Skeletal muscle tissue (tissue), 4 donors: ENCODE measurements around the gene RASAL2. TPM values are rescaled to one million over a fixed set of nuclear protein-coding genes. Genes with fewer than 3 reads are reported as not detected.
"Not testable (repeated sequence)": the region's sequence is repeated elsewhere in the genome, so short reads cannot be mapped to it uniquely, and the experiment has no call there.

Experiments used
- H3K27ac ChIP-seq: one replicate; pipeline ENCODE4 v1.7.0; 2013; ENCODE audit warnings: mild to moderate bottlenecking, low read depth, low read length, inconsistent platforms
- H3K27me3 ChIP-seq, 3 donors: one replicate each; pipeline ENCODE4 v1.7.0; 2013; ENCODE audit warnings: low read length in 3 of 3; ENCODE audit not compliant: control insufficient read depth in 3 of 3, insufficient read depth in 3 of 3
- H3K36me3 ChIP-seq, 3 donors: one replicate each; pipeline ENCODE4 v1.7.0; 2013; ENCODE audit warnings: low read length in 3 of 3; ENCODE audit not compliant: control insufficient read depth in 3 of 3, insufficient read depth in 3 of 3
- H3K4me1 ChIP-seq, 3 donors: one replicate each; pipeline ENCODE4 v1.7.0; 2013; ENCODE audit warnings: low read length in 3 of 3, mild to moderate bottlenecking in 3 of 3; ENCODE audit not compliant: control insufficient read depth in 3 of 3, insufficient read depth in 3 of 3
- H3K4me3 ChIP-seq, 3 donors: one replicate each; pipeline ENCODE4 v1.7.0; 2013; ENCODE audit warnings: low read length in 3 of 3
- H3K9ac ChIP-seq, 3 donors: one replicate each; pipeline ENCODE4 v1.7.0; 2013; ENCODE audit warnings: low read length in 3 of 3, mild to moderate bottlenecking in 3 of 3, moderate library complexity in 2 of 3, low read depth in 1 of 3
- H3K9me3 ChIP-seq, 3 donors: one replicate each; pipeline ENCODE4 v1.7.0; 2013; ENCODE audit warnings: low read length in 3 of 3; ENCODE audit not compliant: control insufficient read depth in 3 of 3
- total RNA-seq: library from RNA; depleted of rRNA; stranded (reverse); fragments of >200 nt; gene quantifications from one replicate; pipeline ENCODE4 v1.2.3, GENCODE V29; 2014
- donor health status: Osteomylitis.

RASAL2 gene
- total RNA-seq, 1 donor from 2014 or later = 8.4 TPM

DNA sequence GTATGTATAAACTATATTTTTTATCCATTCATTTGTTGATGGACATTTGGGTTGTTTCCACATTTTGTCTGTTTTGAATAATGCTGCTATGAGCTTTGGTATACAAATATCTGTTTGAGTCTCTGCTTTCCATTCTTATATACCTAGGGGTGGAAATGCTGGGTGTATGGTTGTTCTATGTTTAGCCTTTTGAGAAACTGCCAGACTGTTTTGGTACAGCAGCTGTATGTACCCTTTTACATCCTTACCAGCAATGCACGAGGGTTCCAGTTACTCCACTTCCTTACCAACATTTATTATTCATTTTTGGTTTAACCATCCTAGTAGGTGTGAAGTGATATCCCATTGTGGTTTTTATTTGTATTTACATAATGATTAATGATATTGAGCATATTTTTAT is 13.9 kb downstream of the RASAL2 start:
- no peaks in the 10 kb centered on the region for H3K4me1 ChIP-seq
- H3K9me3 ChIP-seq = no peaks in the 10 kb centered on the region
- no peaks in the 10 kb centered on the region for H3K36me3 ChIP-seq
- no peak overlapping the region for H3K4me3 ChIP-seq
- H3K9ac ChIP-seq = no peak overlapping the region
- no peaks in the 10 kb centered on the region for H3K27me3 ChIP-seq
- no peak overlapping the region for H3K27ac ChIP-seq

DNA sequence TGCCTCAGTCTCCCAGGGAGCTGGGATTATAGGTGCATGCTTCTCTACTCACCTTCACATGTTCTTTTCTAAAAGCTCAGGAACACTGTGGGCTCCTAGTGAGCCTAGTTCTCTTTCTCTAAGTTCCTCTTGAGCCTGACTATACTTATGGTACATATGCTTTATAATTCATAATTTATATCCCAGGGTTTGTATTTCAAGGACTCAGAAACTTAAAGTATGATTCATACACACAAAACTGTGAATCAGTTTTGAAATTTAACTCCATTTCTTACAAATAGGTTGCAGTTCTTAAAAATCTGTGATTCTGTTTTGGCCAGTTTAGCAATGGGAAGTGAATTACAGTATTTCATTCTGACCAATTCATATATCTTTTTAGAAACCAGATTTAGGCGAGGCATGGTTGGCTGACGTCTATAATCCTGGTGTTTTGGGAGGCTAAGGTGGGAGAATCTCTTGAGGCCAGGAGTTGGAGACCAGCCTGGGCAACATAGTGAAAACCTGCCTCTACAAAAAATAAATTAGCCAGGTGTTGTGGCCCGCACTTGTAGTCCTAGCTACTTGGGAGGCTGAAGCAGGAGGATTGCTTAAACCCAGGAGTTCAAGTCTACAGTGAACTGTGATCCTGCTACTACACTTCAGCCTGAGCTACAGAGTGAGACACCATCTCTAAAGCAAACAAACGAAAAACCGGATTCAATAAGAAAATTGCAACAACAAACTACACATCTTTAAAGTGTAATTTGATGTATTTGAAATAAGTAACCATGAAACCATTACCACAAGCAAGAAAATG is 15.6 kb downstream of the RASAL2 start:
- Histone ChIP-seq H3K9ac (no peak overlapping the region), H3K36me3 (no peaks in the 10 kb centered on the region), H3K4me3 (no peak overlapping the region), H3K4me1 (no peaks in the 10 kb centered on the region), H3K27me3 (no peaks in the 10 kb centered on the region), H3K9me3 (no peaks in the 10 kb centered on the region), H3K27ac (no peak overlapping the region)

DNA sequence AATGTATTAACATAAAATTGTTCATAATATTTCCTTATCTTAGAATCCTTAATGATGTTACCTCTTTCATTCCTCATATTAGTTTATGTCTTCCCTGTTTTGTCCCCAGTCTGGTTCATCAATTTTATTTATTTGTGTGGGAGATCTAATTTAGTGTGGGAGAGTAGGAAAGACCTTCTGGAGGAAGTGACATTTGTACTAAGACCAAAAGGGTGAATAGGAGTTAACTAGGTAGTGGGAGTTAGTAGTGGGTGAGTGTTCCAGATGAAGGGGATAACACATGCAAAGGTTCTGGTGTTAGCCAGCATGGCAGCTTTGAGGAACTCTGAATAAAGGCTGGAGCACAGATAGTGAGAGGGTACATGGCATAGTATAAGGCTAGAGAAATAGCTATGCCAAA is 21.4 kb downstream of the RASAL2 start:
- Histone ChIP-seq H3K27ac (no peak overlapping the region), H3K36me3 (no peaks in the 10 kb centered on the region), H3K27me3 (no peaks in the 10 kb centered on the region), H3K4me3 (no peak overlapping the region), H3K4me1 (no peaks in the 10 kb centered on the region), H3K9ac (no peak overlapping the region), H3K9me3 (no peaks in the 10 kb centered on the region)

DNA sequence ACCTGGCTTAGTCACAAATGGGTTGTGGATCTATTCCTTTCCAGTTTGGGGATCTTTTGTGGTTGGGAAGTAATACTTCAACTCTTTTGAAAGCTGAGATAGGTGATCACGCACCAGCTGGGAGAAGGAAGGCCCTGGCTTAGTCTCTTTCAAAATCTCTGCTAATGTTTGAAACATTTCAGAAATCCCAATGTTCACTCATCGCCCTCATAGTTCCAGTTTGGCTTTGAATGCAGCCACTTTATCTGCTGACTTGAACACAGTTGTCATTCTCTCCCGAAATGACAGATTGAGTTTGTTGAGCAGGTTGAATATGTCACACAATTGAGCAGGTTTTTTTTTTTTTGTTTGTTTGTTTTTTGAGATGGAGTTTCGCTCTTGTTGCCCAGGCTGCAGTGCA is 24.6 kb downstream of the RASAL2 start:
- H3K27ac ChIP-seq = no peak overlapping the region
- no peak overlapping the region for H3K4me3 ChIP-seq
- no peaks in the 10 kb centered on the region for H3K36me3 ChIP-seq
- H3K4me1 ChIP-seq = no peaks in the 10 kb centered on the region
- no peaks in the 10 kb centered on the region for H3K27me3 ChIP-seq
- H3K9ac ChIP-seq = no peak overlapping the region
- H3K9me3 ChIP-seq = no peaks in the 10 kb centered on the region

DNA sequence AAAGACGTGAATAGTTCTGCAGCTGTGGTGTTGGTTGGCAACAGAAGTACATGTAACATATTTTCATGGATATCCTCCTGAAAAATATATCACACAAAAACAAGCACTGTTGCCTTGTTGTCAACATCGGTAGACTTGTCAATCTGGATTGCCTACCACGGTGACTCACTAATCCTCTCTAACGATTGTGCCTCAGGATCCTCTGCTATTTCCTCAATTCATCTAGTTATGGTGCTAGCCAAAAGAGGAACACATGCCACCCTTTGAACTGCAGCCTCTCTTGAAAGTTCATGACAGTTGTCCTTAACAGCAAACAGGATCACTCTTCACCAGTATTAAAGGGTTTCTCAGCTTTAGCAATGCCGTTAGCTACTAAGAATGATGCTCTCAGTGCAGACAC is 25.7 kb downstream of the RASAL2 start:
- no peak overlapping the region for H3K4me3 ChIP-seq
- no peak overlapping the region for H3K27ac ChIP-seq
- no peaks in the 10 kb centered on the region for H3K4me1 ChIP-seq
- no peak overlapping the region for H3K9ac ChIP-seq
- no peaks in the 10 kb centered on the region for H3K36me3 ChIP-seq
- H3K9me3 ChIP-seq = no peaks in the 10 kb centered on the region
- no peaks in the 10 kb centered on the region for H3K27me3 ChIP-seq

DNA sequence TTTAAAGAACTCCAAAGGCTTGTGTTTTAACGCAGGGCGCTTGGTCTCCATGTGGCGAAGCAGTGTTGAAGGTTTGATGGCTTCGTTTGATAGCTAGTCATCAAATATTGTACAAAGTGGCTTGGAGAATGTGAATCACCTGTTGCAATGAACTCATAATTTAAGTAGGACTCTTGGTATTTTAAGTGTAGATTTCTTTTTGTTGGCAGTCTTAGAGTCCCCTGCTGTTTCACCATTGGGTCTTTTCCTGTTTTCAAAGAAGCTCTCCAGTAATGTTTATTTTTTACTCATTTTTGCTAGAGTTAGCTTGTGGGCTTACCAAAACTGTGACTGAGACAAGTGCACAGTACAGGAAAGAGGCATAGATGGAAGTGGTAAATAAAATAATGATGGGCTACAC is 26.2 kb downstream of the RASAL2 start:
- no peak overlapping the region for H3K4me3 ChIP-seq
- H3K9me3 ChIP-seq = no peaks in the 10 kb centered on the region
- no peak overlapping the region for H3K27ac ChIP-seq
- no peaks in the 10 kb centered on the region for H3K36me3 ChIP-seq
- no peaks in the 10 kb centered on the region for H3K27me3 ChIP-seq
- no peaks in the 10 kb centered on the region for H3K4me1 ChIP-seq
- H3K9ac ChIP-seq = no peak overlapping the region

DNA sequence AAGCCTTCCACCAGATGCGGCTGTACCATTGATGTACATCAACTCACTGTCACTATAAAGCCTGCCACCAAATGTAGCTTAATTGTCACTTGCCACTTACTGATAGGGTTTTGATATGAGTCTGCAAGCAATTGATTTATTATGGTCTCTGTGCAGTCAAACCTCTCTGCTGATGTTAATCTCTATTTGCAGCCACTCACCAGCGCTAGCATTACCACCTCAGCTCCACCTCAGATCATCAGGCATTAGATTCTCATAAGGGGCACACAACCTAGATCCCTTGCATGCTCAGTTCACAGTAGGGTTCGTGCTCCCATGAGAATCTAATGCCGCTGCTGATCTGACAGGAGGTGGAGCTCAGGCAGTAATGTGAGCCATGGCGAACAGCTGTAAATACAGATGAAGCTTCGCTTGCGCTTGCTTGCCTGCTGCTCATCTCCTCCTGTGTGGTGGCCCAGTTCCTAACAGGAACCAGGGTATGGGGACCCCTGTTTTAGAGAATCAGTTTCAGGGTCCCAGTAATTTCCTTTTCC is 26.7 kb downstream of the RASAL2 start:
- not testable (repeated sequence) for H3K9ac ChIP-seq, H3K4me1 ChIP-seq, H3K27ac ChIP-seq, H3K4me3 ChIP-seq, H3K36me3 ChIP-seq, H3K27me3 ChIP-seq, H3K9me3 ChIP-seq

DNA sequence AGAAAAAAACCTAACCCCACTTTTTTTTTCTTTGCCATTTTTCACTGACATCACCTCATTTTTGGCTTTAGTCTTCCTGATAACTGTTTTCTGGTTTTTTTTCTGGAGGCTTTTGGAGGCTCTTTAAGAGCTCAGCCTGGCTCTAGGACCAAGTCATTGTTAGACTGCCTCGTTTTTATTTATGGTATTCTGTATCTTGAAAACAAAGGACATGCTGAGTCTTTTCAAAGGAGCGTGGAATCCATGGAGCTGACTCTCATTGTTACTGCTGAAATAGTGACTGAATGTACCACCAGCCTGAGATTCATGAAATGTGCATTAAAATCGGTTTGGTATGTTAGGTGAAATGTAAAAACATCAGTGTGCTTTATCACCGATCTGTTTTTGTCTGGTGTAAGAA is 28.0 kb downstream of the RASAL2 start:
- Histone ChIP-seq H3K36me3 (no peaks in the 10 kb centered on the region), H3K4me1 (peaks cover 0 to 4% (median 3%) of the 10 kb centered on the region in 3 donors), H3K27ac (no peak overlapping the region), H3K9me3 (no peaks in the 10 kb centered on the region), H3K27me3 (no peaks in the 10 kb centered on the region), H3K9ac (no peak overlapping the region), H3K4me3 (no peak overlapping the region)

DNA sequence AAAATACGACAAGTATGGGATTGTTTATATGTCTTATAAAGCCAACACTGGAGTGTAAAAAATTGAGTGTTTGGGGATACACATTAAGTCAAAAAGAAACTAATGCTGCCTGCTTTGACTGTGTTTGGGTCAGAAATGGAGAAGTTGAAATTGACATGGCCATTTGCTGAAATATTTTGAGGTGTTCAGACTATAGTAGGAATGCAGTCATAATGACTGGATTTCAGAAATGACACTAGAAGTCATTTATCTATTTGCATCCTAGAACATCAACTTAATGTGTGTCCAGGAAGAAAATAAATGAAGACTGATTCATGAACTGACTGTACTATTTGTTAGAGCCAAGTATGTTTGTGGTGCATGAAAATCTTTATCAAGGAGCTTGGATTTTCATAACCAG is 28.4 kb downstream of the RASAL2 start:
- Histone ChIP-seq H3K9me3 (no peaks in the 10 kb centered on the region), H3K27ac (no peak overlapping the region), H3K4me1 (peaks cover 0 to 5% (median 3%) of the 10 kb centered on the region in 3 donors), H3K36me3 (no peaks in the 10 kb centered on the region), H3K9ac (no peak overlapping the region), H3K27me3 (no peaks in the 10 kb centered on the region), H3K4me3 (no peak overlapping the region)

DNA sequence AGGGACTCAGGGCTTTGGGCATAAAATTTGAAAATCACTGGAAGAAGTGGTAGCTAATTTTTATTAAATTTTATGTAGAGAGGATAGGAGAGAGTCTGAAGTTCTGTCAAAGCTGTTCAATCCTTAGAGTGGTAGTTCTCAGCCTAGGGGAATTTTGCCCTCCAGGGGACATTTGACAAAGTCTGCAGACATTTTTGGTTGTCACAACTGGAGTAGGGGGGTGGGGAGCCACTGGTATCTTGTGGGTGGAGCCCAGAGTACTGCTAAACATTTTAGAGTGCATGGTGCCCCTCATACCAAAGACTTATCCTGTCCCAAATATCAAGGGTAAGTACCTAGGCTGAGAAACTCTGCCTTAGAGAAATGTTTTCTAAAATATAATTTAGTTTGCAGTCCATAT is 30.2 kb downstream of the RASAL2 start:
- Histone ChIP-seq H3K27ac (no peak overlapping the region), H3K4me1 (peaks cover 0 to 5% (median 3%) of the 10 kb centered on the region in 3 donors), H3K9ac (no peak overlapping the region), H3K4me3 (no peak overlapping the region), H3K36me3 (no peaks in the 10 kb centered on the region), H3K9me3 (no peaks in the 10 kb centered on the region), H3K27me3 (no peaks in the 10 kb centered on the region)
